Measurements from ENCODE around the gene CCDC88C. TPM values are rescaled to one million over a fixed set of nuclear protein-coding genes. Genes with fewer than 3 reads are reported as not detected.

The CCDC88C gene
- 24.4 and 39.3 TPM in 2 replicates for total RNA-seq (ENCODE audit: low replicate concordance)
- long read RNA-seq, partial matches to known transcripts = 2 of 4 reads
- long read RNA-seq, other reads (novel, unspliced or antisense) = 2 of 4 reads

- Mint-ChIP-seq H3K9me3 (no peaks in the 10 kb centered on the region), H3K27ac (peak within 1 kb of the TSS; percentile 70), H3K4me1 (ENCODE audit: unreplicated experiment) (peaks cover 38% of the 10 kb centered on the region), H3K4me3 (peak within 1 kb of the TSS; percentile 91), H3K27me3 (peaks cover 17% of the 10 kb centered on the region), H3K36me3 (peaks cover 3% of the 10 kb centered on the region)
- no peak for DNase-seq (ENCODE audit: extremely low spot score, unreplicated experiment)
- TF ChIP-seq CTCF (conservative IDR thresholded peaks at IDR 0.05) = peak; percentile 29
Measured at GRCh38 chr14:91417120-91417982, at the start of gene CCDC88C. TSS of gene CCDC88C (minus strand) at chr14:91417820. CDS start at chr14:91417690, 130 bp downstream.

- peak overlapping the region; percentile 3 for H3K27ac Mint-ChIP-seq
- H3K27me3 Mint-ChIP-seq = no peaks in the 10 kb centered on the region
- no peak for DNase-seq (ENCODE audit: extremely low spot score, unreplicated experiment)
- no peaks in the 10 kb centered on the region for H3K4me1 Mint-ChIP-seq (ENCODE audit: unreplicated experiment)
- peaks cover 56% of the 10 kb centered on the region for H3K36me3 Mint-ChIP-seq
- no peaks in the 10 kb centered on the region for H3K9me3 Mint-ChIP-seq
- no peak for TF ChIP-seq CTCF (conservative IDR thresholded peaks at IDR 0.05)
- peak overlapping the region; percentile 16 for H3K4me3 Mint-ChIP-seq
Measured at GRCh38 chr14:91466192-91466591, 48.6 kb upstream of the CCDC88C start.

- DNase-seq (ENCODE audit: extremely low spot score, unreplicated experiment) = no peak
- H3K36me3 Mint-ChIP-seq = peaks cover 48% of the 10 kb centered on the region
- no peaks in the 10 kb centered on the region for H3K4me1 Mint-ChIP-seq (ENCODE audit: unreplicated experiment)
- no peak overlapping the region for H3K4me3 Mint-ChIP-seq
- H3K27ac Mint-ChIP-seq = no peak overlapping the region
- no peaks in the 10 kb centered on the region for H3K9me3 Mint-ChIP-seq
- no peaks in the 10 kb centered on the region for H3K27me3 Mint-ChIP-seq
- no peak for TF ChIP-seq CTCF (conservative IDR thresholded peaks at IDR 0.05)
Measured at GRCh38 chr14:91464615-91465205, 47.1 kb upstream of the CCDC88C start.

GRCh38 chr14:91458612-91459011, 41.0 kb upstream of the CCDC88C start:
- no peak overlapping the region for H3K4me3 Mint-ChIP-seq
- TF ChIP-seq CTCF (conservative IDR thresholded peaks at IDR 0.05) = no peak
- no peaks in the 10 kb centered on the region for H3K9me3 Mint-ChIP-seq
- DNase-seq (ENCODE audit: extremely low spot score, unreplicated experiment) = no peak
- H3K4me1 Mint-ChIP-seq (ENCODE audit: unreplicated experiment) = no peaks in the 10 kb centered on the region
- H3K27ac Mint-ChIP-seq = no peak overlapping the region
- peaks cover 45% of the 10 kb centered on the region for H3K36me3 Mint-ChIP-seq
- no peaks in the 10 kb centered on the region for H3K27me3 Mint-ChIP-seq

GRCh38 chr14:91456283-91456682, 38.7 kb upstream of the CCDC88C start:
- no peak for DNase-seq (ENCODE audit: extremely low spot score, unreplicated experiment)
- H3K4me1 Mint-ChIP-seq (ENCODE audit: unreplicated experiment) = no peaks in the 10 kb centered on the region
- TF ChIP-seq CTCF (conservative IDR thresholded peaks at IDR 0.05) = no peak
- no peaks in the 10 kb centered on the region for H3K27me3 Mint-ChIP-seq
- peaks cover 4% of the 10 kb centered on the region for H3K9me3 Mint-ChIP-seq
- H3K27ac Mint-ChIP-seq = no peak overlapping the region
- H3K4me3 Mint-ChIP-seq = no peak overlapping the region
- H3K36me3 Mint-ChIP-seq = peaks cover 30% of the 10 kb centered on the region

All from type B pancreatic cell (in vitro differentiated cells).